ENCODE measurements around the gene SASH1. TPM values are rescaled to one million over a fixed set of nuclear protein-coding genes. Genes with fewer than 3 reads are reported as not detected.
A peak's percentile ranks its signal among the peaks of the same experiment; 100 is the strongest.

SASH1 gene
- total and polyA plus RNA-seq, 2 donors, result 19.9 to 92.2 TPM

DNA sequence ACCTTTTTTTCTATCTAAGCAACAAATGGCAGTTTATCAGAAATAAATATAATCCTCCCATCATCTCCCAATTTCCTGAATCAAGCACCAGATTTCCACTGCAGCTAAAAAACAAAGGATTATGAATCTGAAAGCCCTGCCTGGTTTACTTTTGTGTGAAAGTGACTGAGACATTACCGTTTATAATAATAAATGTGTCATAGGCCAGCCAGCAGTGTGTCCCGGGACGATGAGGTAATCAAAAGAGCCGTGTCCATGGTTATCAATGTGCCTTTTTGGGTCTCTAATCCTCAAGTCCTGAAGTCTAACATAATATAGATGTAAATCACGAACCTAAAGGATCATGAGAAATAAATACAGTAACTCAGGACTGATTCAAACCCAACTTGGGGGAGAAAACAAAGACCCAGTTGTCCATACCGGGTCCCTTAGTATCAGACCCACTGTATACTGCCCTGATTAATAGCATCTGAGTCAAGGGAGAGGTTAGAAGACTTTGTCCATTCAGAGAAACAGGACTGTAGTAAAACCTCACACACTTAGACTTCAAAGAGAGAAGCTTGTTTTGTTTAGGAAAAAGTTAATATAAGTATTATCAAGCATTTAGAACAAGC lies 149.1 kb downstream of the SASH1 start:
- H3K4me3 ChIP-seq (ENCODE audit: low read depth, low read length), result no peak overlapping the region
- WGBS, result 55% methylated on average over 6 of the region's 6 CpGs
- no peak overlapping the region for H3K27ac ChIP-seq (ENCODE audit: low read depth)
- H3K4me1 ChIP-seq (ENCODE audit: insufficient read depth), result no peaks in the 10 kb centered on the region
- peaks cover 2% of the 10 kb centered on the region for H3K36me3 ChIP-seq (ENCODE audit: insufficient read depth)
- no peak for DNase-seq (ENCODE audit: extremely low spot score)

DNA sequence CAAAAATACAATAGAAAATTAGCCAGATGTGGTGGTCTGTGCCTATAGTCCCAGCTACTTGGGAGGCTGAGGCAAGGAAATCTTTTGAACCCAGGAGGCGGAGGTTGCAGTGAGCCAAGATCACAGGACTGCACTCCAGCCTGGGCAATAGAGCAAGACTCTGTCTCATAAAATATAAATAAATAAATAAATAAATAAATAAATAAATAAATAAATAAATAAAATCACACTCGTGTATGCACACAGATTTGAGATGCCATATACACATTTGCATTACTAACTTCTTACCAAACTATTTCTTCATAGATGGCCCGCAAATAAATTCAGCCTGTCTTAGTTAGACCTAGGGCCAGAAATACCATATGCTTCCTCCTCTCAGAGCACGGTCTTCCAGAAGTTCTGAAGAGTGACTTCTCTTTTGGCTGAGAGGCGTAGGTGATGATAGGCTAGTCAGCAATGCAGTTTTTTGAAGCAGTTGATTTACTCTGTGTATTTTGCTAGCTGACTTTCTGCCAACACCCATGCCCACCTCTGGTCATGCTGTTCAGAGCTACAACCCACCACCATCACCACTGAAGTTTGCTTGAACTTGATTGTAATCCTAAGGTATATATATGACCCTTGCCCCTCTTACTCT lies 150.1 kb downstream of the SASH1 start:
- no peak for DNase-seq (ENCODE audit: extremely low spot score)
- H3K27ac ChIP-seq (ENCODE audit: low read depth), result no peak overlapping the region
- H3K36me3 ChIP-seq (ENCODE audit: insufficient read depth), result peaks cover 2% of the 10 kb centered on the region
- no peak overlapping the region for H3K4me3 ChIP-seq (ENCODE audit: low read depth, low read length)
- no peaks in the 10 kb centered on the region for H3K4me1 ChIP-seq (ENCODE audit: insufficient read depth)
- 84% methylated on average over 5 of the region's 5 CpGs for WGBS

DNA sequence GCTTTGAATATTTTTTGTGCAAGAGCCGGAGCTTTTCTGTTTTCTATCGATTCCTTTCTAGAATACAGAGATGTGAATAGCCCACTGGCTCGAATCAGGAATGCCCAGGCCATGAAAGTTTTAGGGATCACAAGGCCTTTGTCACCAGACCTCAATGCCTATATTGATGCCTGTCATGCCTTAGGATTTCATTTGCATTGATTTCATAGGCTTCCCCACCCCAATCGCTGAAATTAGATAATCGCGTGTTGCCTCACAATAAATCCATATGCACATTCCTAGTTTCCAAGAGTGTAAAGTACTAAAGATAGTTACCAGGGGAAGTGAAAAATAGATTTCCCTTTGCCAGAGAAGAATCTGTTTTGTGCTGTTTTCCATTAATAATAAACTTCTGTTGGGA lies 150.8 kb downstream of the SASH1 start:
- Histone ChIP-seq H3K4me1 (ENCODE audit: insufficient read depth) (no peaks in the 10 kb centered on the region), H3K27ac (ENCODE audit: low read depth) (no peak overlapping the region)
- 76% methylated on average over 6 of the region's 6 CpGs for WGBS

DNA sequence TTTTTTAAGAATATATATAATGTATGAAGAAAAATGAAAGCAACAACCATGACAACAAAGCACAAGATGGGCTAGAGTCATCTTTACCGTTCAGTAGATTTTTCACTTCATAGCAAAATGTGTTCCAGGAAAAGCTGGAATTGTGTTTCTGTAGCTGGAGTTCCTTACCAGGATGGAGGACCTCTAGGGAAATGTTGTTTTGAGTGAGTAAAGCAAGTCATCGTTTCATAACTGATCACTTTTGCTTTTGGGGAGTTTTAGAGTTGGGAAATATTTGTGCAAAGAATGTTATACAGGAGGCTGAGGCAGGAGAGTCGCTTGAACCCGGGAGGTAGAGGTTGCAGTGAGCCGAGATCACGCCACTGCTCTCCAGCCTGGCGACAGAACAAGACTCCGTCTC lies 151.6 kb downstream of the SASH1 start:
- Histone ChIP-seq H3K4me1 (ENCODE audit: insufficient read depth) (no peaks in the 10 kb centered on the region), H3K4me3 (ENCODE audit: low read depth, low read length) (no peak overlapping the region), H3K36me3 (ENCODE audit: insufficient read depth) (peaks cover 2% of the 10 kb centered on the region), H3K27ac (ENCODE audit: low read depth) (no peak overlapping the region)
- WGBS, result 81% methylated on average over 8 of the region's 8 CpGs
- DNase-seq (ENCODE audit: extremely low spot score), result no peak

More for the DNA sequence above, 150.8 kb downstream of the SASH1 start:
- Histone ChIP-seq H3K4me3 (ENCODE audit: low read depth, low read length) (no peak overlapping the region), H3K36me3 (ENCODE audit: insufficient read depth) (peaks cover 2% of the 10 kb centered on the region)
- no peak for DNase-seq (ENCODE audit: extremely low spot score)

DNA sequence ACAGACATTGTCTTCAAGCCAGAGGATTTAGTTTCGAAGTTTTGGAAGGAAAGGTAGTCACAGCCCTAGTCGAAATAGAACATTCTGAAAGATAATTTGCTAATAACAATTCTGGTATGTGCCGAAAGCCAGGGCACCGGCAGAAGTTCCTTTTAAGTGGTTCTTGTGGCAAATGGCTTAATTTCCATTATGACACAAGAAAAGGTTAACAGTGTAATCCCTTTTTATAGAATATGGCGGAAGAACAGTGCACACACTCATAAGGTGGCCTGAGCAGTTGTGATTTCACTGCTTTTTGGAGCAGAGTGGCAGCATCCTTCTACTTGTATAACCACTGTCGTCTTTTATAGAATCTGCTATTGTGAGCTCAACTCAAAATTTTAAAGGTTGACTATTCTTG lies 152.4 kb downstream of the SASH1 start:
- DNase-seq (ENCODE audit: extremely low spot score), result no peak
- H3K27ac ChIP-seq (ENCODE audit: low read depth), result no peak overlapping the region
- H3K36me3 ChIP-seq (ENCODE audit: insufficient read depth), result peaks cover 2% of the 10 kb centered on the region
- 76% methylated on average over 6 of the region's 6 CpGs for WGBS
- H3K4me1 ChIP-seq (ENCODE audit: insufficient read depth), result no peaks in the 10 kb centered on the region
- H3K4me3 ChIP-seq (ENCODE audit: low read depth, low read length), result no peak overlapping the region

DNA sequence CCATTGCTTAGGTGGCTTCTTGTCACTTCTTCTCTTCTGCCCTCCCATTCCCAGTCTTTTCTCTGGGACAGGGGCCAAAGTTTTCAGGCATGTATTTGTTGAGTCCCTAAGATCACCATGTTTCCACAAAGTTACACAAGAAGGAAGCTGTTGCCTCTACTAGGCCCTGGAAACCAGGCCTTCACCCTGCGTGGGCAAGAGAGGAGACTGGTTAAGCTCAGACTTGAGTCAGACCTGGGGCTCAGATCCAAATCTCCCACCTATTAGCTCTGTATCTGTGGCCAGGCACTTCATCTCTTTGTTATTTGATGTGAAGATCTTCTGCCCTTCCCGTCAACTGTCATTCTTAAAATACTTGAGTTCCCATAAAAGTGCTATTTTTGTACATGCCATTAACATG lies 154.6 kb downstream of the SASH1 start:
- no peaks in the 10 kb centered on the region for H3K4me1 ChIP-seq (ENCODE audit: insufficient read depth)
- WGBS, result 59% methylated on average over 2 of the region's 2 CpGs
- DNase-seq (ENCODE audit: extremely low spot score), result no peak

DNA sequence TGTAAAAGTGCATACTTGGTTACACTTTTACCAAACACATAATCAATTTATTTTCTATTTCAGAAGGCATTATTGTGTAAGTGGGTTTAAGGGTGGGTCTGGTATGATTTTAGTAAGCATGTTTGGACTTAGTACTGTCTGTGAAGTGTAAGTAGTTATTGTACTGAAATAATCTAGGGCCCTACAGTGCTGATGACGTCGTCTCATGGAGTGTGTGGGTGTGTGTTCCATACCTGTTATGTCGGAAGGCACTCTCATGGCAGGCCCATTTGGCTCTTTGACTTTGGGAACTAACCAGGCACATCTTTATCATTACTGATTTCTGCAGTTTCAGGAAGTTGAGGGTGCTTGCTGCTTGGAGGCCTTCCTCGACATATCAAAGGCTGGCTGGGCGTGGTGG lies 155.1 kb downstream of the SASH1 start:
- Histone ChIP-seq H3K4me3 (ENCODE audit: low read depth, low read length) (no peak overlapping the region), H3K27ac (ENCODE audit: low read depth) (no peak overlapping the region), H3K4me1 (ENCODE audit: insufficient read depth) (no peaks in the 10 kb centered on the region), H3K36me3 (ENCODE audit: insufficient read depth) (no peaks in the 10 kb centered on the region)
- DNase-seq (ENCODE audit: extremely low spot score), result no peak
- 93% methylated on average over 5 of the region's 5 CpGs for WGBS

More for the DNA sequence above, 154.6 kb downstream of the SASH1 start:
- Histone ChIP-seq H3K4me3 (ENCODE audit: low read depth, low read length) (no peak overlapping the region), H3K36me3 (ENCODE audit: insufficient read depth) (no peaks in the 10 kb centered on the region), H3K27ac (ENCODE audit: low read depth) (no peak overlapping the region)

DNA sequence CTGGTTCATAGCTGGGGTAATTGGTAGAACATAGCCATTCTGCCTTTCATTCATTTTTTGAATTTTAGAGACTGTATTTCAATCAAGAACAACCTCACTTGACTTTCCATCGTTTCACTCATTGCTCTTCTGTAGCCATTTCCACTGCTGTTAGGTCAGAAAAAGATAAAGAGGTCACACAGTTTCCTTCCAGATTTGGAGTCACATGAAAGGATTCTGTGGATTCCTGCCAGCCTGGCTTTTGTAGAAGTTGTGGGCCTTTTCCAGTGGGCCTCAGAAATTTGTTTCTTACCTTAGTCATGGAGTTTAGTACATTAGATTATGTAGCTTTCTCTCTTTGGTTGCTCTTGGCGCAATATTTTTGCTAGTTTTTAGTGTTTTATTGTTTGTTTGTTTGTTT lies 157.8 kb downstream of the SASH1 start:
- no peak overlapping the region for H3K27ac ChIP-seq (ENCODE audit: low read depth)
- WGBS, result 74% methylated on average over 2 of the region's 2 CpGs
- H3K36me3 ChIP-seq (ENCODE audit: insufficient read depth), result no peaks in the 10 kb centered on the region
- H3K4me1 ChIP-seq (ENCODE audit: insufficient read depth), result no peaks in the 10 kb centered on the region
- no peak overlapping the region for H3K4me3 ChIP-seq (ENCODE audit: low read depth, low read length)
- DNase-seq (ENCODE audit: extremely low spot score), result no peak

DNA sequence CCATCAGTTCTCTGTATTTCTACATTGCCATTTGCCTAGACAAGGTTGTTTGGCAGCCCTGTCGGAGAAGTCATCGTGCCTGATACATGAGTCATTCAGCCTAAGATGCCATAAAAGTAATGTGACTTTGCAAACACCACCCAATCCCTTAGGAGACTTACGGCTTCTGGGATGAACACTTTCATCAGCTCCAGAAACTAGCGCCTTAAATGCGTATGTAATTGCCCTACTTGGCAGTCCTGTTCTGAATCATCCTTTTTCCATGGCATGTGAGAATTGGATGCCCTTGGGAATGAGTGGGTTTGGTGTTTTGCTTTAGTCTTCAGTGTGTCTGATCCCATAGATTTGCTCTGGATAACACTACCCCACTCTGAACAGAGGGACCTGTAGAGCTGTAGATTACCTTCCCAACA lies 158.5 kb downstream of the SASH1 start:
- Histone ChIP-seq H3K4me3 (ENCODE audit: low read depth, low read length) (no peak overlapping the region), H3K4me1 (ENCODE audit: insufficient read depth) (no peaks in the 10 kb centered on the region), H3K27ac (ENCODE audit: low read depth) (no peak overlapping the region), H3K36me3 (ENCODE audit: insufficient read depth) (no peaks in the 10 kb centered on the region)
- no peak for DNase-seq (ENCODE audit: extremely low spot score)
- WGBS, result 61% methylated on average over 5 of the region's 5 CpGs

DNA sequence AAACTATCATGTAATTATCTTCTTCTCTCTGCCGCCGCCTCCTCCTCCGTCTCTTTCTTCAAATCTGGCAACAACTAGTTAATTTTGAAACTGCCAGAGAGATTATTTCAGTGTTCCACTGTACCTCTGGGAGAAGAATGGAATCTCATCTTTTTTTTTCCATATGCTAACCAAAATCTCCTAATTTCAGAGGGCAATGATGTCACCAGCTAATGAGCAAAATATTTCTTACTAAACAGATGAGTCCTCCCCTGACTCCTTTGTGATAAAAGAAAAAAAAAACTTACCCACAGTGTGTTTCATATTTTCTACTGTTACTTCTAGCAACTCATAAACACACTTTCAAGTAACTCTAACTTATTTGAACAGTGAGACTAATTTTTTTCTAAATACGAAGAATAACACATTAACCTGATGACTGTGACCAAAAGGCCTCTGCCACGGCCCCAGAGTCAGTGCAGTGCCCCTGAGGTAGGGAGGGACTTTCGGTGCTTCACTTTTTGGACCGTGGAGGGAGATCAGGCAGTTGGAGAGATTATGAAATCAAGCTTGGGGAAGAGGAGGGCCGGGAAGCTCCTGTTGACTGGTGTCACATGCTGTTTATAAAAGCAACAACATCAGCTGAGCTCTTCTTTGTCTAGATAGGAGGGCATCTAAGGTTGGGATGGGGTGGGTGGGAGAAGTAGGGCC lies 159.6 kb downstream of the SASH1 start:
- no peak for DNase-seq (ENCODE audit: extremely low spot score)
- Histone ChIP-seq H3K4me1 (ENCODE audit: insufficient read depth) (no peaks in the 10 kb centered on the region), H3K27ac (ENCODE audit: low read depth) (no peak overlapping the region), H3K36me3 (ENCODE audit: insufficient read depth) (no peaks in the 10 kb centered on the region), H3K4me3 (ENCODE audit: low read depth, low read length) (no peak overlapping the region)
- 68% methylated on average over 8 of the region's 8 CpGs for WGBS

DNA sequence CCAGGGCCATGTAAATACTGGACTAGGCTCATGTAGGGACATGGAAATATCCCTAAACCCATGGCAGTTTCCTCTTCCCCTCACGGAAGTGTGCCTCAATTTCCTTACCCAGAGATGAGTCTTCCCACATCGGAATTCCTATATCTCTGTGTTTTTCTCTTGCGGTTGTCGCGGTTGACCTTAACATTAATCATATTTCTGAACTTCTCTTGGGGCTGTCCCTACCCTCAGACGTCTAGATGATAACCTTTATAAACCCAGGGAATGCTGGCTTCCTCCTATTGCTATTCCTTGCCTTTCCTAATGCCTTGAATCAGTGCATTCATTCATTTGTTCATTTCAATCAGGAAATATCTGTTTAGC lies 160.1 kb downstream of the SASH1 start:
- H3K4me3 ChIP-seq (ENCODE audit: low read depth, low read length), result no peak overlapping the region
- H3K36me3 ChIP-seq (ENCODE audit: insufficient read depth), result no peaks in the 10 kb centered on the region
- H3K27ac ChIP-seq (ENCODE audit: low read depth), result no peak overlapping the region
- DNase-seq (ENCODE audit: extremely low spot score), result no peak
- WGBS, result 82% methylated on average over 6 of the region's 6 CpGs
- no peaks in the 10 kb centered on the region for H3K4me1 ChIP-seq (ENCODE audit: insufficient read depth)

DNA sequence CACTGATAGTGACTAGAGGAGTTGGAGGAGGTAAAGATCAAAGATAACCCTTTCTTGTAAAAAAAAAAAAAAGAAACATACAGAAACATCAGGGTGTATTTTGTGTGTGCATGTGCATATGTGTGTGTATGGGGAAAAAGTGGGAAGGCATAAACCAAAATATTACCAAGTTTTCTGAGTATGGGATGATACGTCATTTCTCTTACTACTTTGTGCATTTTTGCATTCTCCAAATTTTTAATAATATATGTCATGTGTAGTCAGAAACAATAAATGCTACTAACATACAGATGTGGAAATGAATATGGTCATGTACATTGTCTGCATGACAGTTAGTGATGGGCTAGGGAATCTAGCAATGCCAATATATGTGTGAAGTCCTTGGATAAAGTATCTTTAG lies 161.1 kb downstream of the SASH1 start:
- Histone ChIP-seq H3K27ac (ENCODE audit: low read depth) (no peak overlapping the region), H3K36me3 (ENCODE audit: insufficient read depth) (no peaks in the 10 kb centered on the region), H3K4me3 (ENCODE audit: low read depth, low read length) (no peak overlapping the region), H3K4me1 (ENCODE audit: insufficient read depth) (no peaks in the 10 kb centered on the region)
- 46% methylated on average over 1 of the region's 1 CpG for WGBS
- DNase-seq (ENCODE audit: extremely low spot score), result no peak

DNA sequence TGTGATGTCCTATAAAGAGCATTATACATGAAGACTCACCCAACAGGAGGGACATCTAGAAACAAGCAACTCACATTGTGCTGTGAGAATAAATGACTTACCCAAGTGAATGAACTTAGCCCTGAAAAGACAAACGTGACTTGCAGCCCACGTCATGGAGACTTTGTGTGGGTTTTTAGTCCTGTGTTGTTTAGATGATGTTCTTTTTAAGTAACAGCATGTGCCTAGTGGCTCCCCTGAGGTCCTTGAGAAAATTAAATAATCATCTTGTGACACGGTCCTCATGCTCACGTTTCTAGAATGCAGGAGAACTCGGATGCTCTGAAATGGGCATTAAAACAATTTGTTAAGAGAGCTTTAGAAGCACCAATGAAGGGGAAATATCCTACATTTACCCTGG lies 165.1 kb downstream of the SASH1 start:
- Histone ChIP-seq H3K36me3 (ENCODE audit: insufficient read depth) (no peaks in the 10 kb centered on the region), H3K27ac (ENCODE audit: low read depth) (no peak overlapping the region), H3K4me3 (ENCODE audit: low read depth, low read length) (no peak overlapping the region), H3K4me1 (ENCODE audit: insufficient read depth) (no peaks in the 10 kb centered on the region)
- WGBS, result 33% methylated on average over 5 of the region's 5 CpGs
- no peak for DNase-seq (ENCODE audit: extremely low spot score)

DNA sequence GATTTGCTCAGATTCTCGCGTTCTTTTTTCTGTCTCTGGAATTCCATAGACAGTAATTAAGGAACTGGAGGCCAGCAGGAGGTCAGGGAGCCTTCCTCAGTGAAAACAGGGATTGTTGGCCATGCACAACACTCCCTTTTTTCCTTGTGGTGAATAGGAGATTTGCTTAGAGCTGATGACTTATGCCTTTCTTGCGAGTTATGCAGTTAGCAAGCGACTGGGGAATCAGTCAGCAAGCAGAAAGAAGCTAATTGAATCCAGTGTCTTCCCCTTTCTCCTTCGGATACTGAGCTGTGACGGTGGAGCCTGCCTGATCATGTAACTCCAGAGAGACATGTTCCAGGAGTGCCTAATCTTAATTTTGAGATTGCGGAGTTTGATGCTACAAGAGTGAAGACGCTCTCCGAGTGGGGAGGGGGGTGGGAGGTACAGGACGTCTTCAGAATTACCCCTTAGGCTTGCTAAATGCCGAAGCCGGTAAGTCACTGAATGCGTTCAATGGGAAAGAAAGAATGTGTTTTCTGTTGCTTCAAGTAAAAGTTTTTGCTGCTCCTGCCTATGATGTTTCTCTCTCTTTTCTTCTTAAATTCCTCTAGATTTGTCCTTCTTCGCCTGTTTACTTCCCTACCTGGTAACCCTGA lies 165.9 kb downstream of the SASH1 start:
- no peaks in the 10 kb centered on the region for H3K36me3 ChIP-seq (ENCODE audit: insufficient read depth)
- WGBS, result 18% methylated on average over 14 of the region's 14 CpGs
- peak overlapping the region; percentile 35 for H3K4me3 ChIP-seq (ENCODE audit: low read depth, low read length)
- no peaks in the 10 kb centered on the region for H3K4me1 ChIP-seq (ENCODE audit: insufficient read depth)
- peak overlapping the region; percentile 51 for H3K27ac ChIP-seq (ENCODE audit: low read depth)
- DNase-seq (ENCODE audit: extremely low spot score), result no peak
